ENCODE data around the gene KLHL25. TPM values are rescaled to one million over a fixed set of nuclear protein-coding genes. Genes with fewer than 3 reads are reported as not detected.

Gene KLHL25
- total and polyA plus RNA-seq, 2 of the 13 experiments (the other 11 are each of a cell fraction or from before 2014, with no cell fraction given): 3.7 to 8.2 TPM

- peak; percentile 78 for TF ChIP-seq MAX (IDR thresholded peaks at IDR 0.05)
- TF ChIP-seq, protein P1, sequence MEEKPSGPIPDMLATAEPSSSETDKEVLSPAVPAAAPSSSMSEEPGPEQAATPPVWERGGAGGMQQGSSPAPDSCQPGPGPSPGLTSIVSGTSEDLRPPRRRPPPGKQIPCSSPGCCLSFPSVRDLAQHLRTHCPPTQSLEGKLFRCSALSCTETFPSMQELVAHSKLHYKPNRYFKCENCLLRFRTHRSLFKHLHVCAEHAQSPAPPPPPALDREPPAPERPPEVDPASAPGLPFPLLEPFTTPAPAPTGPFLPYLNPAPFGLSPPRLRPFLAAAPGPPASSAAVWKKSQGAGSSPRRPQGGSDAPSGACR (CRISPR knock-in tag; IDR thresholded peaks at IDR 0.05): no peak; the same call in 1 of the 2 replicates
- TF ChIP-seq ADNP (CRISPR knock-in tag; IDR thresholded peaks at IDR 0.05): 0 out of 2 replicates have a peak, but pooled peaks have one; percentile 22
- peak; percentile 81 for TF ChIP-seq TARDBP (CRISPR knock-in tag; IDR thresholded peaks at IDR 0.05)
- TF ChIP-seq ZNF33B (CRISPR knock-in tag; IDR thresholded peaks at IDR 0.05): no peak
- TF ChIP-seq ZNF724P (CRISPR knock-in tag; IDR thresholded peaks at IDR 0.05; ENCODE audit: borderline replicate concordance): no peak
- no peak for TF ChIP-seq ATF7 (IDR thresholded peaks at IDR 0.05)
- no peak for TF ChIP-seq ATF7 (CRISPR knock-in tag; IDR thresholded peaks at IDR 0.05)
- peak; percentile 90 for TF ChIP-seq PATZ1 (CRISPR knock-in tag; IDR thresholded peaks at IDR 0.05)
- TF ChIP-seq, protein P2, sequence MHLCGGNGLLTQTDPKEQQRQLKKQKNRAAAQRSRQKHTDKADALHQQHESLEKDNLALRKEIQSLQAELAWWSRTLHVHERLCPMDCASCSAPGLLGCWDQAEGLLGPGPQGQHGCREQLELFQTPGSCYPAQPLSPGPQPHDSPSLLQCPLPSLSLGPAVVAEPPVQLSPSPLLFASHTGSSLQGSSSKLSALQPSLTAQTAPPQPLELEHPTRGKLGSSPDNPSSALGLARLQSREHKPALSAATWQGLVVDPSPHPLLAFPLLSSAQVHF (CRISPR knock-in tag; IDR thresholded peaks at IDR 0.05): no peak
- peak; percentile 75; the same call in 1 of the 2 replicates for TF ChIP-seq NKX3-1 (CRISPR knock-in tag; IDR thresholded peaks at IDR 0.05)
- no peak for TF ChIP-seq TOE1 (CRISPR knock-in tag; IDR thresholded peaks at IDR 0.05)
- TF ChIP-seq FOXJ3 (CRISPR knock-in tag; IDR thresholded peaks at IDR 0.05; ENCODE audit: borderline replicate concordance): peak; percentile 66; the same call in 1 of the 2 replicates
- TF ChIP-seq SMARCC2 (IDR thresholded peaks at IDR 0.05): no peak
- TF ChIP-seq MAZ (IDR thresholded peaks at IDR 0.05; ENCODE audit: borderline replicate concordance, low read depth, low read length): peak; percentile 63; the same call in 1 of the 2 replicates
- peak; percentile 66; the same call in 1 of the 2 replicates for TF ChIP-seq MAZ (CRISPR knock-in tag; IDR thresholded peaks at IDR 0.05; ENCODE audit: low read depth)
- TF ChIP-seq NCOA1 (CRISPR knock-in tag; IDR thresholded peaks at IDR 0.05): no peak
- TF ChIP-seq JDP2 (CRISPR knock-in tag; IDR thresholded peaks at IDR 0.05; ENCODE audit: borderline replicate concordance): no peak
- TF ChIP-seq, protein P3, sequence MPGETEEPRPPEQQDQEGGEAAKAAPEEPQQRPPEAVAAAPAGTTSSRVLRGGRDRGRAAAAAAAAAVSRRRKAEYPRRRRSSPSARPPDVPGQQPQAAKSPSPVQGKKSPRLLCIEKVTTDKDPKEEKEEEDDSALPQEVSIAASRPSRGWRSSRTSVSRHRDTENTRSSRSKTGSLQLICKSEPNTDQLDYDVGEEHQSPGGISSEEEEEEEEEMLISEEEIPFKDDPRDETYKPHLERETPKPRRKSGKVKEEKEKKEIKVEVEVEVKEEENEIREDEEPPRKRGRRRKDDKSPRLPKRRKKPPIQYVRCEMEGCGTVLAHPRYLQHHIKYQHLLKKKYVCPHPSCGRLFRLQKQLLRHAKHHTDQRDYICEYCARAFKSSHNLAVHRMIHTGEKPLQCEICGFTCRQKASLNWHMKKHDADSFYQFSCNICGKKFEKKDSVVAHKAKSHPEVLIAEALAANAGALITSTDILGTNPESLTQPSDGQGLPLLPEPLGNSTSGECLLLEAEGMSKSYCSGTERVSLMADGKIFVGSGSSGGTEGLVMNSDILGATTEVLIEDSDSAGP (CRISPR knock-in tag; IDR thresholded peaks at IDR 0.05; ENCODE audit: borderline replicate concordance): peak; percentile 93
- TF ChIP-seq ZNF768 (CRISPR knock-in tag; IDR thresholded peaks at IDR 0.05): peak; percentile 53; the same call in 1 of the 2 replicates
- no peak for TF ChIP-seq NR2F1 (CRISPR knock-in tag; IDR thresholded peaks at IDR 0.05)
Measured at GRCh38 chr15:85840079-85840801, 45.5 kb upstream of the KLHL25 start (continued).

Data from HepG2 (cell line).